ENCODE data around the gene BBS9. TPM values are rescaled to one million over a fixed set of nuclear protein-coding genes. Genes with fewer than 3 reads are reported as not detected.

BBS9 gene
- total RNA-seq, 1 experiment from 2014 or later: 26.4 TPM

DNA sequence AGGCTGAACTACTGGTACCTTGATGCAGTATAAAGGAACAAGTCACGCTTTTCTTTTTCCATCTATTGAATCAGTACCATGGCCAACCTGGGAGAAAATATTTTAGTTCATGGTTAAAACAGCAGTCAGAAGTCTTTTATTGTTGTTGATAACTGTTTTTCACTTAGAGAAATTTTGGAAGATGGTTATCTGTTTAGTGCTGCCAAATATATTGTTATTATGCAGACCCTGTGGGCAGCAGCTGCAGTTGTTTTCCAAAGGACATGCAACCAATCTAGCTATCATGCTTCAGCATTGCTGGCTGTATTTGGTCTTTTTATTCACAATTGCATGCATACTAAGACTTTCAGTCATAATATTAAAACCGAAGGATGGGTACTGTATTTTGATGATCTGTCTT, 169.5 kb downstream of the BBS9 start:
- DNase-seq: no peak
- H3K27ac Mint-ChIP-seq: no peak overlapping the region
- H3K56ac ChIP-seq (ENCODE audit: insufficient read length, low read depth, low read length): no peak overlapping the region
- no peak overlapping the region for H4K5ac ChIP-seq (ENCODE audit: insufficient read length, low read depth, low read length)
- no peak overlapping the region for H2AK5ac ChIP-seq (ENCODE audit: insufficient read length, low read length)
- no peak overlapping the region for H3T11ph ChIP-seq (ENCODE audit: low read length)
- no peaks in the 10 kb centered on the region for H3K23me2 ChIP-seq (ENCODE audit: insufficient read length, low read depth, low read length, poor library complexity, severe bottlenecking)
- no peaks in the 10 kb centered on the region for H3K9me3 ChIP-seq (ENCODE audit: control insufficient read depth, low read depth, low read length)
- no peaks in the 10 kb centered on the region for H4K20me1 ChIP-seq (ENCODE audit: control insufficient read depth, insufficient read depth, insufficient read length)
- no peak overlapping the region for H3K4ac ChIP-seq (ENCODE audit: low read depth, low read length)
- no peak overlapping the region for H2BK12ac ChIP-seq (ENCODE audit: insufficient read length, low read depth, low read length)
- no peak overlapping the region for H3K23ac ChIP-seq (ENCODE audit: insufficient read length, low read depth, low read length)
- H3K27me3 ChIP-seq (ENCODE audit: insufficient read depth, low read length): no peaks in the 10 kb centered on the region
- no peak overlapping the region for H2BK120ac ChIP-seq (ENCODE audit: low read depth, low read length, poor library complexity, severe bottlenecking)
- no peak overlapping the region for H3K4me2 ChIP-seq (ENCODE audit: insufficient read depth, insufficient read length, low read length)
- H3K79me1 ChIP-seq (ENCODE audit: insufficient read depth, low read depth, low read length, poor library complexity, severe bottlenecking): no peaks in the 10 kb centered on the region
- H3K9me3 Mint-ChIP-seq: peaks cover 32 to 37% of the 10 kb centered on the region in 2 experiments
- H3K27ac ChIP-seq (ENCODE audit: insufficient read length, low read depth, low read length): no peak overlapping the region
- no peak overlapping the region for H4K91ac ChIP-seq (ENCODE audit: insufficient read length, low read depth, low read length)
- TF ChIP-seq, protein P1, sequence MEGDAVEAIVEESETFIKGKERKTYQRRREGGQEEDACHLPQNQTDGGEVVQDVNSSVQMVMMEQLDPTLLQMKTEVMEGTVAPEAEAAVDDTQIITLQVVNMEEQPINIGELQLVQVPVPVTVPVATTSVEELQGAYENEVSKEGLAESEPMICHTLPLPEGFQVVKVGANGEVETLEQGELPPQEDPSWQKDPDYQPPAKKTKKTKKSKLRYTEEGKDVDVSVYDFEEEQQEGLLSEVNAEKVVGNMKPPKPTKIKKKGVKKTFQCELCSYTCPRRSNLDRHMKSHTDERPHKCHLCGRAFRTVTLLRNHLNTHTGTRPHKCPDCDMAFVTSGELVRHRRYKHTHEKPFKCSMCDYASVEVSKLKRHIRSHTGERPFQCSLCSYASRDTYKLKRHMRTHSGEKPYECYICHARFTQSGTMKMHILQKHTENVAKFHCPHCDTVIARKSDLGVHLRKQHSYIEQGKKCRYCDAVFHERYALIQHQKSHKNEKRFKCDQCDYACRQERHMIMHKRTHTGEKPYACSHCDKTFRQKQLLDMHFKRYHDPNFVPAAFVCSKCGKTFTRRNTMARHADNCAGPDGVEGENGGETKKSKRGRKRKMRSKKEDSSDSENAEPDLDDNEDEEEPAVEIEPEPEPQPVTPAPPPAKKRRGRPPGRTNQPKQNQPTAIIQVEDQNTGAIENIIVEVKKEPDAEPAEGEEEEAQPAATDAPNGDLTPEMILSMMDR (conservative IDR thresholded peaks at IDR 0.05): no peak
- H3K79me2 ChIP-seq (ENCODE audit: insufficient read depth, low read length): no peaks in the 10 kb centered on the region
- H3K14ac ChIP-seq (ENCODE audit: insufficient read depth, low read length): no peak overlapping the region
- no peak overlapping the region for H2BK5ac ChIP-seq (ENCODE audit: insufficient read length, low read length)
- H2BK15ac ChIP-seq (ENCODE audit: low read depth, low read length): no peak overlapping the region
- H3K4me3 Mint-ChIP-seq: no peak overlapping the region
- H2BK20ac ChIP-seq (ENCODE audit: low read depth, low read length, poor library complexity, severe bottlenecking): no peak overlapping the region
- no peaks in the 10 kb centered on the region for H3K4me1 ChIP-seq (ENCODE audit: insufficient read depth, low read length)
- no CpG with 5 or more reads among the region's 2 CpGs for WGBS (ENCODE audit: extremely low coverage, insufficient read length, low lambda C conversion rate)
- H3K36me3 Mint-ChIP-seq (ENCODE audit: insufficient read depth in 1 of 3, low read depth in 3 of 3): peaks cover 4 to 39% (median 27%) of the 10 kb centered on the region in 3 experiments; a peak in 6 of 7 replicates
- H3K9ac ChIP-seq (ENCODE audit: extremely low read depth, insufficient read length, low read length): no peak overlapping the region
- no peak overlapping the region for H2AFZ ChIP-seq (ENCODE audit: low read length)
- H4K8ac ChIP-seq (replicated peaks; ENCODE audit: insufficient read length, low read depth, low read length): no peak overlapping the region
- peaks cover 0 to 3% of the 10 kb centered on the region in 2 experiments; a peak in 1 of 4 replicates for H3K4me1 Mint-ChIP-seq
- no peaks in the 10 kb centered on the region for H3K27me3 Mint-ChIP-seq (ENCODE audit: low read depth)
- H3K18ac ChIP-seq (ENCODE audit: insufficient read length, low read depth, low read length): no peak overlapping the region
